T-cell (primary cell): ENCODE results near the gene MORC1. TPM values are rescaled to one million over a fixed set of nuclear protein-coding genes. Genes with fewer than 3 reads are reported as not detected.

Experiments used
- total RNA-seq, 35 experiments: library from RNA in 6 of 35; stranded (reverse) in 6 of 35; fragments of 120-200 nt in 1 of 35; gene quantifications; one replicate each; pipeline versions ENCODE4 v1.2.1 to v1.2.4 and lab custom pipeline; 2013 to 2026

The MORC1 gene
- total RNA-seq, 5 donors from 2014 or later (not counting 1 experiment from before 2014, with no cell fraction given): not detected

Other genes with a start within 250 kb of the MORC1 start
- not detected for gene GUCA1C, start 164.3 kb downstream of the MORC1 start, total RNA-seq
- gene C3orf85, start 18.6 kb upstream of the MORC1 start, total RNA-seq: not detected
- not detected for gene DPPA2, start 198.4 kb upstream of the MORC1 start, total RNA-seq
- 1 to 10 TPM; 1.1 to 4.4 (median 1.5) TPM for gene DPPA4, start 219.4 kb upstream of the MORC1 start, total RNA-seq